HK-2 (cell line): ENCODE results near the gene GSTA4.

Experiments used
- DNase-seq: peaks from one replicate; pipeline ENCODE4 v3.0.0-alpha.2; 2018; ENCODE audit not compliant: unreplicated experiment

Gene GSTA4

GRCh38 chr6:52995089-52995912 lies at the start of gene GSTA4:
TSS of gene GSTA4 (minus strand) at chr6:52995284. CDS start at chr6:52994243, 1,041 bp downstream.
- peak; percentile 98 for DNase-seq

- DNase-seq: no peak
Measured at GRCh38 chr6:53044572-53044971, 49.5 kb upstream of the GSTA4 start.

- DNase-seq: peak; percentile 34
Measured at GRCh38 chr6:53044071-53044470, 49.0 kb upstream of the GSTA4 start.

- no peak for DNase-seq
Measured at GRCh38 chr6:53043581-53043980, 48.5 kb upstream of the GSTA4 start.

GRCh38 chr6:53042112-53042511 lies 47.0 kb upstream of the GSTA4 start:
- DNase-seq: no peak

GRCh38 chr6:53041356-53041755 lies 46.3 kb upstream of the GSTA4 start:
- DNase-seq: no peak

GRCh38 chr6:53038596-53038995 lies 43.5 kb upstream of the GSTA4 start:
- no peak for DNase-seq

- no peak for DNase-seq
Measured at GRCh38 chr6:53038141-53038540, 43.1 kb upstream of the GSTA4 start.

- DNase-seq: no peak
Measured at GRCh38 chr6:53035549-53036213, 40.6 kb upstream of the GSTA4 start.

- DNase-seq: no peak
Measured at GRCh38 chr6:53033764-53034163, 38.7 kb upstream of the GSTA4 start.

GRCh38 chr6:53032849-53033248 lies 37.8 kb upstream of the GSTA4 start:
- no peak for DNase-seq

GRCh38 chr6:53031281-53031680 lies 36.2 kb upstream of the GSTA4 start:
- no peak for DNase-seq

GRCh38 chr6:53029761-53030160 lies 34.7 kb upstream of the GSTA4 start:
- DNase-seq: no peak

- DNase-seq: no peak
Measured at GRCh38 chr6:53029257-53029656, 34.2 kb upstream of the GSTA4 start.

GRCh38 chr6:53028467-53028866 lies 33.4 kb upstream of the GSTA4 start:
- DNase-seq: no peak

GRCh38 chr6:53027131-53027718 lies 32.1 kb upstream of the GSTA4 start:
- DNase-seq: no peak

GRCh38 chr6:53026526-53026925 lies 31.4 kb upstream of the GSTA4 start:
- no peak for DNase-seq

- no peak for DNase-seq
Measured at GRCh38 chr6:53023323-53023722, 28.2 kb upstream of the GSTA4 start.

- DNase-seq: no peak
Measured at GRCh38 chr6:53020005-53020744, 25.1 kb upstream of the GSTA4 start.

- DNase-seq: no peak
Measured at GRCh38 chr6:53018446-53018845, 23.4 kb upstream of the GSTA4 start.

GRCh38 chr6:53015486-53015885 lies 20.4 kb upstream of the GSTA4 start:
- DNase-seq: no peak

- DNase-seq: no peak
Measured at GRCh38 chr6:53014744-53015143, 19.7 kb upstream of the GSTA4 start.
